Measurements from ENCODE around the gene ZNF536.

The ZNF536 gene

DNA sequence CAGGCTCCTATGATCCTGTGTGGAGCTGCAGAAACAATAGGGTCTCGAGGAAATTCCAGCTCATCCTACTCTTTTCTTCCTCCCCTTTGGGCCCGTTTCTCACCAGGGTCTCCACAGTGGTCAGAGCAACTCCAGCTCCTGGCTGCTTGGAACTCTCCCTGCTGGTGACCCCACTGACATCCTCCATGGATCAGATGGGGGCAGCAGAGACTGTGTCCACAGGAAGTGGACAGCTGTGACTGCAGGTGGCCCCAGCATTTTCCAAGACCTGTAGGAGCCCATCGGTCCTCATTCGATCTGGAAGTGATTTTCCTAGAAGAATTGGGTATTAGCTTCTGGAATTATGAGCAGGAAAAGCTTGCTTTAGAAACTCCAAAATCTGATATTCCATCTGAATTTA is 208.5 kb downstream of the ZNF536 start:
- no peak for TF ChIP-seq CTCF (IDR thresholded peaks at IDR 0.05; ENCODE audit: insufficient read depth, low read depth, low read length, missing control alignments)
- no peak overlapping the region for H3K4me3 ChIP-seq (ENCODE audit: low read depth, low read length)
- no peak for DNase-seq (ENCODE audit: low read depth)

GRCh38 chr19:30584090-30584489 is 211.9 kb downstream of the ZNF536 start:
- DNase-seq (ENCODE audit: low read depth), result no peak
- TF ChIP-seq CTCF (IDR thresholded peaks at IDR 0.05; ENCODE audit: insufficient read depth, low read depth, low read length, missing control alignments), result no peak
- H3K4me3 ChIP-seq (ENCODE audit: low read depth, low read length), result no peak overlapping the region

DNA sequence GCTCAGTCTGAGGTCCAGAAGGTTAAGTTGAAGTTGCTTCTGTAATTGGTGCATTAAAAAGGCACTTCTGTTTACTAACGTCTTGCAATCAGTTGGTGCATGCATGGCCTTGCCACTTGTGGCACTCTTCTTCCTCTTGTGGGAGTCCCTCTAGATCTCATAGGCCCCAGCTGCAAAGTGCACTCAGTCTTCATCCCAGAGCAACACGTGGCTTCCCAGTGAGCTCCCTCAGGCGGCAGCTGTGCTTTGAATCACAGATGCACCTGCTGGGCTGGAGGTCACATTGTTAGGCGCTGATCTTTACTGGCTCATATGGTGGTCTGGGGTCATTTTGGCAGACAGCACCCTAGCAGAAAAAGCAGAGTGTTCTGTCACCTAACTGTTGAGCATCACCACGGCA is 215.7 kb downstream of the ZNF536 start:
- no peak overlapping the region for H3K4me3 ChIP-seq (ENCODE audit: low read depth, low read length)
- no peak for TF ChIP-seq CTCF (IDR thresholded peaks at IDR 0.05; ENCODE audit: insufficient read depth, low read depth, low read length, missing control alignments)
- no peak for DNase-seq (ENCODE audit: low read depth)

DNA sequence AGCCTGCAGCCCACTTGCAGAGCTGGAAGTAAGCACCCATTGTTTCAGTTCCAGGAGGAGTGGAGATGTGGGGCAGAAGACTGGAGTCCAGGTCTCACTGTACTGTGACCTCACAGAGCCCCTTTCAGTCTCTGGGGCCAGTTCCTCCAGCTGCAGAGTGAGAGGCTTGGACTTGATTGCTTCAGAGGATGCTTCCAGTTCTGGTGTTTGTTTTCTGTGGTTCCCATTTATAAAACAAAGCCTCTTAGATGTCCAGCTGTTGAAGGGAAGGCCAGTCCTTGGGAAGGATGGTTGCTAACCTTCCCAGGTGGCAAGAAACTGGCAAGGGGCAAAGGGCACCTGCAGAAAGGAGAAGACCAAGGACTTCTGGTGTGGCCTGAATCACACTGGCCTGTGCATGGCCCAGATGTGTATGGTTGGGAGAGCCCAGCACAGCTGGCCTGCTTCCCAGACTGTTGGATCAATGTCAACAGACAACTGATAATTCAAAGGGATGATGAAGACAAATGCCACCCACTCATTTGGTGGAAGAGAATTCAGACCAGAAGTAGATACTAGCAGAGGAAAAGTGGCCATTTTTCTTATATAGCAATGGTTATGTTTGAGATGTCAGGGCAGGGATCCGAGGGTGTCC is 218.5 kb downstream of the ZNF536 start:
- H3K4me3 ChIP-seq (ENCODE audit: low read depth, low read length), result no peak overlapping the region
- TF ChIP-seq CTCF (IDR thresholded peaks at IDR 0.05; ENCODE audit: insufficient read depth, low read depth, low read length, missing control alignments), result no peak
- no peak for DNase-seq (ENCODE audit: low read depth)

DNA sequence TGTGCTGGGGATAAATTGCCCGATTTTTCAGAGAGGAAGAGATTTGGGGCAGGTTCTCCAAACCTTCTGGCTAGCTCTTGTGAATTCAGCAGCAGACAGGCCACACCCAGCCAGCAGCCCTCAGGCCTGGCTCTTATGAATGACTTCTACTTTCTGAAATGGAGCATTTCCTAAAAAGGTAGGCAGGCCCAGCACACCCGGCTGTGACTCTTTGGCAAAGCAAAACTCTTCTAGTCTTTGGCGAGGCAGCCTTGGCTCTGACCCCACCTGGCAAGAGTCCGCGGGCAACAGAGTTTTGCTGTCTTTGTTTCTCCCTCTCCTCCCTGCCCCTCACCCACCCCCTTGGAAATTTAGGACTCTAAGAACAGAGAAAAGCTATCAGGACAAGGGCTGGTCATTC is 221.2 kb downstream of the ZNF536 start:
- no peak for TF ChIP-seq CTCF (IDR thresholded peaks at IDR 0.05; ENCODE audit: insufficient read depth, low read depth, low read length, missing control alignments)
- H3K4me3 ChIP-seq (ENCODE audit: low read depth, low read length), result no peak overlapping the region
- DNase-seq (ENCODE audit: low read depth), result no peak

DNA sequence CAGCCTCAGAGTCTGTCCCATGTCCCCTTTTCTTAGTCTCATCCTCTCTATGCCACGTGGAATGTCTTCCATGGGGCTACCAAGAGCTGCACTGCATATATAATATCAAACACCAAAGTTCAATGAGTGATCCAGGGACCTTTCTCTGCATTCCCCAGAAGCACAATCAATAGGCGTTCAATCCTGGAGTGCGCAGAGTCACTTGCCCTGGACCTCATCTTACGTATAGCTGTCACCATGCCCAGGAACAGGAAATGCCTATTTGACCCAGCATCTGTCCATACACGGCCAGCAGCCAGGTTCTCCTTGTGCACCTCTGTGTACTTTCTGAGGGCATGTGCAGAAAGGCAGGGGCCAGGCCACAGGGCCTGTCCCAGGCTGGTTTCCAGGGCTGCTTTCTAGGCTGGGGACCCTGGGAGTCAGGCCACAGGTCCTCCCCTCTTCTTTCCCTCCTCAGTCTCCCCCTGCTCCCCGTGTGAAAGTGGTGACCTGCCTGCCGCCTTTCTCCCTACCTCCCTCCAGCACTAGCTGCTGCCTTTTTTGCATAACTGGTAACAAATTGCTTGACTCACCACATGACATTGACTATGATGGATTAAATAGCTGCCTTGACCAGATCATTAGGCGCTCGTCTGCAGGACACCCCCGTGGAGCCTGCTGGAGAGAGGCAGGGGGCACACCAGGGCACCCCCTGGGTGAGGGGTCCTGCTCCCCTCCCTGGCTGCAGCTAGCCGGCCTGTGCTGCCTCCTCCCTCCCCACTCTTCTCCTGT is 222.0 kb downstream of the ZNF536 start:
- TF ChIP-seq CTCF (IDR thresholded peaks at IDR 0.05; ENCODE audit: insufficient read depth, low read depth, low read length, missing control alignments), result no peak
- H3K4me3 ChIP-seq (ENCODE audit: low read depth, low read length), result no peak overlapping the region
- no peak for DNase-seq (ENCODE audit: low read depth)
